Measurements from ENCODE around the gene PPCS. TPM values are rescaled to one million over a fixed set of nuclear protein-coding genes. Genes with fewer than 3 reads are reported as not detected.

PPCS gene
- total RNA-seq, 1 donor from 2014 or later: 40.0 TPM

DNA sequence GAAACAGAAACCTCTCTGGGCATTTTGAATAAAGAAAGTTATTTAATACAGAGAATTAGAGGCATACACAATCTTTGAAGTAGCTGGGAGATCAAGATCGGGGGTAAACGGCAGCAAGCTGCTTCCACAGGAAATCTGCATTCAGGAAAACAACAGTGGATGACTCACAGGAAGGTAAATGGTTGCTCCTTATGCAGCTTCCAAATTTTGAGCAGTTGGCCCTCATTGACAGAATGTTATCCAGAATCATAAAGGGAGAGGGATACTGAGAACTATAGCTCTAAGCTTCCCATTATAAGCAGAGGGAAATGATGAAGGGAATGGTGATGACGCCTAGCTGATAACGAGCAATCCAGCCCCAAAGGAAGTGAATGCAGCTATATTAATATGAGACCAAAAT is 29.1 kb upstream of the PPCS start:
- Mint-ChIP-seq H3K4me3 (no peak overlapping the region), H3K27me3 (ENCODE audit: low read depth) (no peaks in the 10 kb centered on the region), H3K9me3 (no peaks in the 10 kb centered on the region), H3K4me1 (peaks cover 20% of the 10 kb centered on the region), H3K27ac (no peak overlapping the region), H3K36me3 (no peaks in the 10 kb centered on the region)
- TF ChIP-seq, protein P1, sequence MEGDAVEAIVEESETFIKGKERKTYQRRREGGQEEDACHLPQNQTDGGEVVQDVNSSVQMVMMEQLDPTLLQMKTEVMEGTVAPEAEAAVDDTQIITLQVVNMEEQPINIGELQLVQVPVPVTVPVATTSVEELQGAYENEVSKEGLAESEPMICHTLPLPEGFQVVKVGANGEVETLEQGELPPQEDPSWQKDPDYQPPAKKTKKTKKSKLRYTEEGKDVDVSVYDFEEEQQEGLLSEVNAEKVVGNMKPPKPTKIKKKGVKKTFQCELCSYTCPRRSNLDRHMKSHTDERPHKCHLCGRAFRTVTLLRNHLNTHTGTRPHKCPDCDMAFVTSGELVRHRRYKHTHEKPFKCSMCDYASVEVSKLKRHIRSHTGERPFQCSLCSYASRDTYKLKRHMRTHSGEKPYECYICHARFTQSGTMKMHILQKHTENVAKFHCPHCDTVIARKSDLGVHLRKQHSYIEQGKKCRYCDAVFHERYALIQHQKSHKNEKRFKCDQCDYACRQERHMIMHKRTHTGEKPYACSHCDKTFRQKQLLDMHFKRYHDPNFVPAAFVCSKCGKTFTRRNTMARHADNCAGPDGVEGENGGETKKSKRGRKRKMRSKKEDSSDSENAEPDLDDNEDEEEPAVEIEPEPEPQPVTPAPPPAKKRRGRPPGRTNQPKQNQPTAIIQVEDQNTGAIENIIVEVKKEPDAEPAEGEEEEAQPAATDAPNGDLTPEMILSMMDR (IDR thresholded peaks at IDR 0.05; ENCODE audit: unreplicated experiment): no peak
- no peak for DNase-seq (ENCODE audit: low spot score in 2 of 2, unreplicated experiment in 2 of 2)

DNA sequence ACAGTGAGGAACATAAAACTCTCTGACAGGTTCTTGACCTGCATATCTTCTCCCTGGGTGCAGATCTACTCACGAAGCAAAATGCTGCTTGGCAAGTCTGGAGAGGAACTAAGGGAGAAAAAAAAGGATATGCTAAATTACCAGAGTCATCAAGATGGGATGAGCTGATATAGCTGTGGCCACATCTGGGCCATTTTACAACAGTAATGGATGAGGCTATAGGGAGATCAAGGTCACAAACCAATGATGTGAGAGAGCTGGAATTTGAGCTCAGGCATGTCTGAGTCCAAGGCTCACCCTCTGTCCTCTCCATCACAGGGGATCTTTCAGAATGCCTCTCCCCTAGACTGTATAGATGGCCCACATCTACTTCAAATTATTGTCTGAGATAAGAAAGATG is 26.7 kb upstream of the PPCS start:
- H3K4me1 Mint-ChIP-seq: peaks cover 6% of the 10 kb centered on the region

GRCh38 chr1:42430286-42431135 is 25.8 kb upstream of the PPCS start:
- no peaks in the 10 kb centered on the region for H3K36me3 Mint-ChIP-seq
- H3K4me3 Mint-ChIP-seq: no peak overlapping the region
- H3K27ac Mint-ChIP-seq: no peak overlapping the region
- DNase-seq (ENCODE audit: low spot score in 2 of 2, unreplicated experiment in 2 of 2): no peak
- TF ChIP-seq, protein P1 (IDR thresholded peaks at IDR 0.05; ENCODE audit: unreplicated experiment): no peak
- peaks cover 3% of the 10 kb centered on the region for H3K27me3 Mint-ChIP-seq (ENCODE audit: low read depth)
- H3K9me3 Mint-ChIP-seq: no peaks in the 10 kb centered on the region
- H3K4me1 Mint-ChIP-seq: peaks cover 6% of the 10 kb centered on the region

More for the DNA sequence above, 26.7 kb upstream of the PPCS start:
- no peak overlapping the region for H3K4me3 Mint-ChIP-seq
- TF ChIP-seq, protein P1 (IDR thresholded peaks at IDR 0.05; ENCODE audit: unreplicated experiment): no peak
- DNase-seq (ENCODE audit: low spot score in 2 of 2, unreplicated experiment in 2 of 2): no peak
- H3K27ac Mint-ChIP-seq: no peak overlapping the region
- H3K27me3 Mint-ChIP-seq (ENCODE audit: low read depth): peaks cover 3% of the 10 kb centered on the region
- no peaks in the 10 kb centered on the region for H3K9me3 Mint-ChIP-seq
- no peaks in the 10 kb centered on the region for H3K36me3 Mint-ChIP-seq

DNA sequence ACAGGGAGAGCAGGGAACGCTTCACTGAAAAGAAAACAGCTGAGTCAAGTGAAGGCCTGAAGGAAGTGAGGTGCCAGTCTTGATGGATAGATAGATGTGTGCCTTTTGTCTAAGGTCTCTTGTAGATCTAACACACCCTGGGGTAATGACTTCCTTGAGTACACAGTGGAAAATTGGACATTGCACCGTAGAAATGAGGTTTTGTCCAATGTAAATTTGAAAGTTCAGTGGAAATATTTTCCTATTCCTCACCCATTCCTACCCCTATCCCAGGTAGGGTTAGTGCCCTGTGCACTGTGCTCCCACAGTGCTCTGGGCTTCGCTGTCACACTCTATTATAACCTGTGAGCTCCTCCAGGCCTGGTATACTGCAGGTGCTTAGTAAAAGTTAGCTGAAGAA is 24.8 kb upstream of the PPCS start:
- TF ChIP-seq, protein P1 (IDR thresholded peaks at IDR 0.05; ENCODE audit: unreplicated experiment): no peak
- Mint-ChIP-seq H3K27ac (no peak overlapping the region), H3K4me3 (no peak overlapping the region), H3K36me3 (no peaks in the 10 kb centered on the region), H3K27me3 (ENCODE audit: low read depth) (peaks cover 3% of the 10 kb centered on the region), H3K9me3 (no peaks in the 10 kb centered on the region), H3K4me1 (peaks cover 6% of the 10 kb centered on the region)
- DNase-seq (ENCODE audit: low spot score in 2 of 2, unreplicated experiment in 2 of 2): no peak

DNA sequence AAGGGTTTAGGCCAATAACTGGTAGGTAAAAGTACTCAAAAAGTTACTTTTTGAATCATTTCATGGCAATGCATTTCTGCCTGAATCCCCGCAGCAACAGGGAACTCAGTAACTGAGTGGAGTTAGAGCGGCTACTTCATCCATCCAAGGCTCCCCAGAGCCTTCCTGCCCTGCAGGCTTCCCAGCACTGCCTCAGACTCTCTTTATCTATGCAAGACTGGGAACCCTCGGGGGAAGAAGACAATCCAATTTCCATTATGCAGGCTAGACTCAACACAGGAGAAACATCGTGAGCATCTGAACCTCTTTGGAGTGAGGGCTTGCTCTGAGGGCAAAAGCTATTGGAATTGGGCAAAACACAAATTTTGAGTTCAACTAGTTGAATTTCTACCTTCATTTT is 23.6 kb upstream of the PPCS start:
- Mint-ChIP-seq H3K4me3 (no peak overlapping the region), H3K9me3 (no peaks in the 10 kb centered on the region), H3K4me1 (peaks cover 6% of the 10 kb centered on the region), H3K27ac (no peak overlapping the region), H3K36me3 (no peaks in the 10 kb centered on the region), H3K27me3 (ENCODE audit: low read depth) (peaks cover 3% of the 10 kb centered on the region)
- DNase-seq (ENCODE audit: low spot score in 2 of 2, unreplicated experiment in 2 of 2): no peak
- TF ChIP-seq, protein P1 (IDR thresholded peaks at IDR 0.05; ENCODE audit: unreplicated experiment): no peak

Measured in mesothelial cell of epicardium (in vitro differentiated cells).